ENCODE measurements around the gene XPC.
A peak's percentile ranks its signal among the peaks of the same experiment; 100 is the strongest.
"Not testable (repeated sequence)": the region's sequence is repeated elsewhere in the genome, so short reads cannot be mapped to it uniquely, and the experiment has no call there.

XPC gene

DNA sequence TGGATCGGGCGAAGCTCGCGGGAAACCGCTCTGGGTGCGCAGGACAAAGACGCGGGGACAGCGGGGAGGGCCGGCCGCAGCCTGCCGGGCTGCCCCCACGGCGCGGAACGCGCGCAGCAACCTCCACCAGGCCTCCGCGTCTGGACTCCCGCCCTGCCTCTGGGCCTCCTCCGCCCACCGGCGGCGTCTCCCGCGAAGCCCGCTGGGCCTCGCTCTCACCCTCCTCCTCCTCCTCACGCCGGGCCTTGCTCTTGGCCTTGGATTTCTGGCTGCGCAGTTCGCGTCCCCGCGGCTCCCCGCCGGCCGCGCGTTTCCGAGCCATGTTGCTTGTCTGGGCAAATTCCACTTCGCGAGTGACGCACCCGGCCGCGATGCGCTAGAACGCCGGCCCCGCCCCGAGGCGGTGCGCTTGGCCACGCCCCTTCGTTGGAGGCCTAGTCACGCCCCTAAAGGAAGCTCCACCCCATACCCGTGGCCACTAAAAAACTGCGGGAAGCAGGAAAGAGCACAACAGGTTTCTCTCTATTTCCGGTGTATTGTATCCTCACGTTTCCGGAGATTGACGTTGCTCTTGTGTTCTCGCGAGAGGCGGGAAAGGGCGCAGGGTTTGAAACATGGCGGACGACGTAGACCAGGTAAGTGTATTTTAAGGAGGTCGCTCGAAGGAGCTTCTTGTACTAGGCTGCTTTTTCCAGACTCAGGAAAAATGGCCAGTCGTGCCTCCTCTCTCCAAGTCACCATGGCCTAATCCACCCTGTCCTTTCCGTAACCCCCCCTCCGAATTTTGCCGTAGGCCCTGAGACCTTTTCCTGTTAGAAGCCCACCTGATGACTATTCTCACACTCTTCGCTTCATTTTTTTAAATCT lies at the start of gene XPC, which contains the start of gene LSM3:
Gene XPC, minus strand, starts transcription at position 355 of the 867 bp plus-strand sequence. Its CDS starts 33 bp downstream, at position 322.
Gene LSM3, plus strand, starts transcription at position 571 of the 867 bp plus-strand sequence. Its CDS starts 44 bp downstream, at position 615.
- DNase-seq (ENCODE audit: low spot score) = peak; percentile 99

DNA sequence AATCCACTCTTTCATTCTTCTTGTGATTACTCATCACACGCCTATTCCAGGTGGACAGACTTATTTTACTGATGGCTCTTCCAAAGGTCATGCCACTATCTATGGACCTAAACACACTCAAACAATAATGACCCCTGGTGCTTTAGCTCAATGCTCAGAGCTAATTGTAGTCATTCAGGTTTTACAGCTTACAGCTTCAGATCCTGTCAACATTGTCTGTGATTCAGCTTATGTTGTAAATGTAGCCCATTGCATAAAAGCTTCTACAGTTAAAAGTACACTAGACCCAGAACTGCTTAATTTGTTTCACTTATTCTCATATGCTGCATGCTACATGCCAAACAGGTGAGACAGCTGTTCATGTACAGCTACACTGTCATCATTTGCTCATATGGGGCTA lies 49.5 kb upstream of the XPC start:
- DNase-seq (ENCODE audit: low spot score) = no peak

DNA sequence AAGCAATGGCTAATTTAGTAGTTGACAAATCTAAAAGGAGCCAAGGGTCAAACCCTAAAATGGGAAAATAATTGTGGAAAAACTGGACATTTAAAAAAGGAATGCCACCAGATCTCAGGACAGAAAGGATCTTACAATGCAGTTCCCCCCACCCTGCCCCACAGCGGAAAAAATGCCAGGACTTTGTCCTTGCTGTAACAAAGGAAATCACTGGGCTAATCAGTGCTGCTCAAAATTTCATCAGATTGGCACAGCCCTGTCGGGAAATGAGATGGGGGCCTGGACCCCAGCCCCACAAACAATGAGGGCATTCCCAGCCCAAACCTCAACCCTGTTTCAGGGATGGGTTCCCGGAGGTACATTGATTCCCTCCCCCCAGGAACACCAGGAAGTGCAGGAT lies 48.0 kb upstream of the XPC start:
- DNase-seq (ENCODE audit: low spot score) = not testable (repeated sequence)

DNA sequence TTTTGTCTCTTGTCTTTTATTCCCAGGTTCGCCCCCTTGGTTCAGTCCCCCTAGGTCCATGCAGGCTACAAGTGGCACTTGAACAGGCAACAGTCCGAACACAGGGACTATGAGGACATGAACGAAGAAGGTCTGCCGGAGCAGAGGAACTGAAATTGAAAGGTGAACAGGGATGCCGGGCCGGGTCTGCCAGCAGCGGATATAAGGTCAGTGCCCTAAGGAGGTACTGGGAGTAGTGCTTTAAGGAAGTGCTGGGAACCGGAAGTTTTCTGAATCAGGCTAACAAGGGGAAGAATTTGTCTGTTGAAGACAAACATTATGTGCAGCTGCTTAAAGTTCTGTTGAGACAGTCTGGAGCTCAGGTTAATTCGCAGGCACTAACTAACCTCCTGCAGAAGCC lies 47.0 kb upstream of the XPC start:
- DNase-seq (ENCODE audit: low spot score) = no peak

DNA sequence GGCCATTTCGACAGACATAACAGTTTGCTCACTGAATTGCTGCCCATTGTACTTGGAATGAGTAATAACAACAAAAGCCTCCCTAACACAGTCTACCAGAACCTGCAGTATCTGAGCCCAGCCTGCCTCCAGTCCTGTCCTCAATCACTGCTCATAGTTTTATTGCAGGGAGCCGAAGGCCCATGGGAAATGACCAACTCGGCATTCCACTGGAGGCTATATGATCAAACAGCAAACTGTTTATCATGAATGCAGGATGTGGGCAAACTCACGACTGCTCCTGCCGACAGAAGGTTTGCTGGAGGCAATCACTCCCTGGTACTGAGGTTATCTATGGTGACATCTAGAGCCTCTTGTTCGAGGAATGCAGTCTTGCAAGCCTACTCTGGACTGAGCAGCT lies 46.5 kb upstream of the XPC start:
- no peak for DNase-seq (ENCODE audit: low spot score)

DNA sequence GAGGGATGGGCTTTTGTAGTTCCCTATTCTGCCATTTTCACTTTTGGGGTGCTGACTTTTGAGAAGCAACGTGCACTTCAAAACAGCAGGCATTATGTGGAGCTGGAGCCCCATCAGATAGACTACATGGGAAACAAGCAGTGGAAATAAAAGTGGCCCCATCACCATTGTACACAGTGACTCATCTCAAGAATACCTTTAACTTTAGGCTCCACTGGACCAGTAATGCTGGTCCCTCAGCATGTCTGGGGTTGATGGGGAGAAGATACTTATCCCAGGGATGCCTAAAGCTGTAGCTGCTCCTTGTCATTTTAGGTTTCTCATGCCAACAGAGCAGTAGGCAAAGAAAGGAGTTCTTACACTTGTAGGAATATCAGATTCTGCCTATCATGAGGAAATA lies 45.2 kb upstream of the XPC start:
- no peak for DNase-seq (ENCODE audit: low spot score)

DNA sequence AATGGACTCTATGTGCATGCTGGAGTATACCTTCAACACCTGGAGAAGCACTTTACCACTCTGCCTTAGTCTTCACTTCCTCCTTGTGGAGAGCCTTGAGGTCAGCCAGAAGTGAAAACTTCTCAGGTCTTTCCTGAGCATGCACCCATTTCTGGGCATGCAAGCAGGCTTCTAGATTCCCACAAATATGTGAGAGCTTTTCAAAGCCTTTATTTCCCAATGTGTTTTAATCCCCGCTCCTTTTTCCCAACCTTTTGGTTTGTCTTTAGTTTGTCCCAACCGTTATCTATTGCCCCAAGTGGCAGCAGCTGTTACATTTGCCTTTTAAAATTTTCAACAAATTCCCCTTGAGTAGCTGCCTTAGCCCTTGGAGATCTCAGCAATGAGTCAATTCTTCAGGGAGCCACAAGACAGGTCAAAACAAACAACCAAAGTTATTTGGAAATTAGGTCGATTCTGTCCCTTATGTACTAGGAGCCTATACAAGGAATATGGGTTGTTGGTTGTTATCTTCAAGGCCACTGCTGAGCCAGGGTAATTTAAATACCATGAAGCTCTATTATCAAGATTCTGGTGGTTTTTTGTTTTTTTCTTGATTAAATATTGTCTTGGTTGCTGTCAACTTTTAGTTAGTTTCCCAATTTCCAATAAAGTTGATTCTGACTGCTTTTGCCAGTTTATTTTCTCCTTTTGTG lies 44.6 kb upstream of the XPC start:
- DNase-seq (ENCODE audit: low spot score) = no peak

DNA sequence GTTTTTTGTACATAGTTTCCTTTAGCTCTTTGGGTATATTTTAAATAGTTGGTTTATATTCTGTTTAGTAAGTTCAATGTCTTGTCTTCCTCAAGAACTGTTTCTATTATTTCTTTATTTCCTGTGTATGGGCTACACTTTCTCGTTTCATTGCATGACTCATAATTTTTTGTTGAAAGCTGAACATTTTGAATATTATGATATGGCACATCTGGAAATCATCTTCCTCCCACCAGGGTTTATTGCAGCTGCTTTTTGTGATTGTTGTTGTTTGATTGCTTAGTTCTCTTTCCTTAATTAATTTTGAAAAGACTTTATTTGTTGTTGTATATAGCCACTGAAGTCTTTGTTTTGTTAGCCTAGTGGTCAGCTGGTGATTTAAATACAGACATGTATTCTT lies 44.1 kb upstream of the XPC start:
- no peak for DNase-seq (ENCODE audit: low spot score)

DNA sequence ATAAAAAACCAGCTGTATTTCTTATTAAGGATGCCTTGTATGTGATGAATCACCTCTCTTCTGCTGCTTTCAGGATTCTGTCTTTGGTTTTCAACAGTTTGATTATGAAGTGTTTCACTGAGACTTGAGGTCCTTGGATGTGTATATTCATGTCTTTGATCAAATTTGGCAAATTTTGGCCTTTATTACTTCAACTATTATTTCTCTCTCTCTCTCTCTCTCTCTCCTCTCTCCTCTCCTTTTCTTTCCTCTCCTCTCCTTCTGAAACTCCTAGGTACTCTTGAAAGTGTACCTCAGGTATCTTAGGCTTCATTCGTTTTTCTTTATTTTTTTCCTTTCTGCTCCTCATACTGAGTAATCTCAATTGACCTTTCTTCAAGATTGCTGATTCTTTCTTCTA lies 43.5 kb upstream of the XPC start:
- DNase-seq (ENCODE audit: low spot score) = no peak

DNA sequence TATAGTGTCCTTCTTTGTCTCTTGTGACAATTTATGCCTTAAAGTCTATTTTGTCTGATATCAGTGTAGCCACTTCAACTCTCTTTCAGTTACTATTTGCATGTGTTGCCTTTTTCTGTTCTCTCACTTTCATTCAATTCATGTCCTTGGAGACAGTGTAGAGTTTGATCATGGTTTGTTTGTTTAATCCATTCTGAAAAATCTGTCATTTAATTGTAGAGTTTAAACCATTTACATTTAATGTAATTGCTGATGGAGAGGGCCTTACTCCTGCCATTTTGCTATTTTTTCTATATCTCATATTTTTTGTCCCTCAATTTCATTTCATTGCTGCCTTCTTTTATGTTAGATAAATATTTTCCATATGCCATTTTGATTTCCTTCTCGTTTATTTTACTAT lies 42.5 kb upstream of the XPC start:
- DNase-seq (ENCODE audit: low spot score) = no peak

DNA sequence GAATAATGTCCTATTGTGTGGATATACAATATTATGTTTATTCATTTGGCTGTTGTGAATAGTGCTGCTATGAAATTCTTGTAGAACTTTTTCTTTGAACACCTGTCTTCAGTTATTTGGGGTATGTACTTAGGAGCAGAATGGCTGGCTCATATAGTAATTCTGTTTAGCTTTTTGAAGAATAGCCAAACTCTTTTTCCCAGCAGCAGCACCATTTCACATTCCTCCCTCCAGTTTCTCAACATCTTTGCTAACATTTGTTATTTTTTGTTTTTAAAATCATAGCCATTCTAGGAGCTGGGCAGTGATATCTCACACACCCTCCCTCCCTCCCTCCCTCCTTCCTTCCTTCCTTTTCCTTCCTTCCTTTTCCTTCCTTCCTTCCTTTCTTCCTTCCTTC lies 40.0 kb upstream of the XPC start:
- no peak for DNase-seq (ENCODE audit: low spot score)

DNA sequence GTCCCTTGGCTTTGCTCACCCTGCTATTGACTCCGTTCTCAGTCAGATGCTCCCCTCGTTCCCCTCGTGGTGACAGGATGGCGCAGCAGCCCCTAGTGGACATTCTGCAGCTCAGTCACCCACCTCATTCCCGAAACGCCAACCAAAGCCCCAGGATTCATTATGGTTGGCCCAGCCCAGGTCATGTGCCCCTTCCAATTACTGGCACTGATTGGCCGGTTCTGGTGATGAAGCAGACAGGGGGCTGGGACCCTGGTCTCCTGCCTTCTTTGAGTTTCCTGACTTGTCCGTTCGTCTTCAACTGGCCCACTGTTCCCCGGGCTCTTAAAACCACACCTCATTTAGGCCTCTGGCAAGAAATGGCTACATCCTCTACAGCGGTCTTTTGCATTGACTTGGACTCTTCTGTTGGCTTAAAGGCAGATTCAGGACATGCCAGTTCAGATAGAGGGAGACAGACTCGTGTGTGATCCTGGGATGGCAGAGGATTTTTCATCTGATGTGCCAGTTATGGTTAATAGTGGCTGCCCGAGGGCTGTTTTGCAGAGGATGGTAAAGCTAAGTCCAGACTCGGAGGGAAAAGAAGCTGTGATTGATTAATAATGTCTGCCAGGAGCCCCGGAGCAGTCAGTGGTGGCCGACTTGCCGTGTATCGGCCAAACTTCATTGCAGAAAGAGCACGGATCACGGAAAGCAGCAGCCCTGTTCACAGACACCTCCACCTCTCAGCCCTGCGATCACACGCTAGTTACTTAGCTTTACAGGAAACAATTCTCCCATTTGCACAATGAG lies 38.1 kb upstream of the XPC start:
- DNase-seq (ENCODE audit: low spot score) = peak; percentile 14

DNA sequence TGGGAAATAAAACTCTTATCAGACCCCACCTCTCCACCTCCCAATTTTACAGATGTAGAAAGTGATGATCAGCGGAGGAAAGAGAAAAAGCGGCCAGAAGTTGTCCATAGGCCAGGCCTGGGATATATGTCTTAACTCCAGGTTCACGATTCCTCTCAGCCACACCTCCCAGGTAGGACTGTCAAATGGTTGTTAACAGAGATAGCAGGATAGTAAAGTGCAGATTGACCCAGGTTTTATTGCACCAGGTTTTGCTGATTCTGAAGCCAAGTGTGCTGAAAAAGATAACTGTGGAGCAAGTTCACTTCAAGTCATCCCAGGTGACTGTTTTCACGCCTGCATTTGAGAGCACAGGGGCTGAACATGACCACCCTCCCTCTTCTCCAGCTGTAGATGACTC lies 36.4 kb upstream of the XPC start:
- DNase-seq (ENCODE audit: low spot score) = no peak

DNA sequence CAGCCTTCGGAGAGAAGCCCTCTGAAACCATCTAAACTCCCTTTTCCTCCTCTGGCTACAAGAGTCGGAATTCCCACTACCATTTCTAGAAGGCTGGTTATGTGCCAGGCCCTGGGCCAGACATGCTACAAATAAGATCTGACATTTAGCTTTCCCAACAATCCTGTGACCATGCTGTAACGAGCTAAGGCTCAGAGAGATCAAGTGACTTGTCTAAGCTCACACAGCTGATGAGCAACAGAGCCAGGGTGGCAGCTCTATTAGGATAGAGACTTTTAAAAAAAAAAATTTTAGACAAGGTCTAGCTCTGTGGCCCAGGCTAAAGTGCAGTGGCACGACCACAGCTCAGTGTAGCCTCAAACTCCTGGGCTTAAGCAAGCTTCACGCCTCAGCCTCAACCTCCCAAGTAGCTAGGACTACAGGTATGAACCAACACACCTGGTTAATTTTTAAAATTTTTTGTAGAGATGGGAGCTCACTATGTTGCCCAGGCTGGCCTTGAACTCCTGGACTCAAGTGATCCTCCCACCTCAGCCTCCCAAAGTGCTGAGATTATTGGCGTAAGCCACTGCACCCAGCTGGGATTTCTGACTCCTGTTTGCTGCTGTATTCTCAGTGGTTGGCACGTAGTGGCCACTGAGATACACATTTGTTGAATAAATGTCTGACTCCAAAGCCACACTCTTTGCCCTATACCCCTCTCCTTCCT lies 34.8 kb upstream of the XPC start:
- no peak for DNase-seq (ENCODE audit: low spot score)

DNA sequence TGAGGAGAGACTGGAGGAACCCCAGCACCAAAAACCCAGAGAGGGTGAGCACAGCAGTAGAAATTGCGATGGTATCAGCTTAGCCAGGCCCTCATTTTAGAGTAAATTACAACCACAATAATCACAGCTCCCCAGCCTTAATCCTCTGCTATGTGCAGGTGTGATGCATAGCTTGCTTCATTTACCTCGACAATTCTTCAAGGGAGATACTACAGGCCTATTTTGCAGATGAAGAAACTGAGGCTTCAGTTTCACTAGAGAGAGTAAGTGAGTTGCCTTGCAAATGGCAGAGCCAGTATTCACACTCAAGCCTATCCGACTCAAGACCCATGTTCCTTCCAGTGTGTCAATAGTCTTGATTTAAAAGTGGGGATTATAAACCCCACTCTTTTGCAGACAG lies 33.6 kb upstream of the XPC start:
- DNase-seq (ENCODE audit: low spot score) = no peak

DNA sequence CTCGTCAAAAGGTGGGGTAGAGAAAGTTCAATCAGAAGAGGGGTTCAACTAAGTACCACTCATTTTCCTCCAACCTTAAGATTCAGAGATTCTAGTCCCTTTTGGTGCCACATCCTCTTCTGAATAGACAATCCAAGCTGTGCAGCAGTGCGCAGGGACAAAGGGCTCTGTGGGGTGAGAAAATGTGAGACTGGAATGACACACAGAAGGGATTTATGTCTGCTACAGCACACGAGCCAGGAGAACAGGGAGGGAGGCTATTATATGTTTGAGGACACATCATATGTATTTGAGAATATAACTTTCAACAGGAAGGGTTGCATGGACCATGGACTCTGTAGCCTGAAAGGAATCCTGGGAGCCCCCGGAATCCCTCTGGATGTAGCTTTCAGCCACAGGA lies 33.2 kb upstream of the XPC start:
- DNase-seq (ENCODE audit: low spot score) = no peak

DNA sequence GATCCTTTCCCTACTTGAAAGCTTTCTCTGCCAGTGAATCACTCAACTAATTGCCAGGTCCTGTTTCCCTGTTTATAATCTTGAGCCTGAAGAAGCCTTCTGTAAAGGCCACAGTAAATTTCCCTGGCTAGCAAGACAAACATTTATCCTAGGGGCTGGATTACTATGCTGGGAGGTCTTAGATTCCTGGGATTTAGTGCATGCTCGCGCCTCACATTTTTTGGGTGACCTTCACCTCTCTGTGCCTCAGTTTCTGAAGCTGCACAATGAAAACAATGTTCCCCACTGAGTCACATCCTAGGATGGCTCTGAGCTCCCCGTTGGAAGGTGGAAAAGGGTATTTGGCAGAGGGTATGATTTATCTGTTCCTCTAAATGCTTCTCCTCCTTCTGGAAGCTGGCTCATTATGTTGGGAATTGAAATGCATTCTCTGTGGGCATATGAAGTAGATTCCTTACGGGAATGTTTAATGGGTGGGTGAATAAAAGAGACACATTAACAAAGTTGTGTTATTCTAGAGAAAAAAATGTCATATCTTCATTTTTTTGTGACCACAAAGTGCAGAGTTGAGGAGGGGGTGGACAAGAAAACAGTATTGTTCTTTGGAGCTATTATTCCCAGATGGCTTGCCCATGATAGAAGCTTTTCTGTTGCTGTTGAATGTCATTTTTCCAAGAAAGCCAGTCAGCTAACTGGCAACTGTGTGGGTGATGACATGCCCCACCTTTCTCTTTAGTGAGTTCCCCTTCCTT lies 32.6 kb upstream of the XPC start:
- DNase-seq (ENCODE audit: low spot score) = no peak

DNA sequence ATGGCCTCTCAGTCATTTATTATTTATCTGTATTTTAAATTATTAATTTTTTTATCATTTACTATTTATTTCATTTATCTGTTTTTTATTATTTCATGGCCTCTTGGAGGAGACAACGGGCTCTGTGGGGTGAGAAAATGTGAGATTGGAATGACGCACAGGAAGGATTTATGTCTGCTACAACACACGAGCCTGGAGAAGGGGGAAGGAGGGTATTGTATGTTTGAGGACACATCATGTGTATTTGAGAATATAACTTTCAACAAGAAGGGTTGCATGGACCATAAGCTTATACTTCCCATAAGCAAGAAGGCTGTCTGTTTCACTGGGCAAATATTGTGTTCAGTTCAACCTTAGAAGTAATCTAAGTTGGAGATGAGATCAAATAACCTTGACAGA lies 31.9 kb upstream of the XPC start:
- DNase-seq (ENCODE audit: low spot score) = no peak

DNA sequence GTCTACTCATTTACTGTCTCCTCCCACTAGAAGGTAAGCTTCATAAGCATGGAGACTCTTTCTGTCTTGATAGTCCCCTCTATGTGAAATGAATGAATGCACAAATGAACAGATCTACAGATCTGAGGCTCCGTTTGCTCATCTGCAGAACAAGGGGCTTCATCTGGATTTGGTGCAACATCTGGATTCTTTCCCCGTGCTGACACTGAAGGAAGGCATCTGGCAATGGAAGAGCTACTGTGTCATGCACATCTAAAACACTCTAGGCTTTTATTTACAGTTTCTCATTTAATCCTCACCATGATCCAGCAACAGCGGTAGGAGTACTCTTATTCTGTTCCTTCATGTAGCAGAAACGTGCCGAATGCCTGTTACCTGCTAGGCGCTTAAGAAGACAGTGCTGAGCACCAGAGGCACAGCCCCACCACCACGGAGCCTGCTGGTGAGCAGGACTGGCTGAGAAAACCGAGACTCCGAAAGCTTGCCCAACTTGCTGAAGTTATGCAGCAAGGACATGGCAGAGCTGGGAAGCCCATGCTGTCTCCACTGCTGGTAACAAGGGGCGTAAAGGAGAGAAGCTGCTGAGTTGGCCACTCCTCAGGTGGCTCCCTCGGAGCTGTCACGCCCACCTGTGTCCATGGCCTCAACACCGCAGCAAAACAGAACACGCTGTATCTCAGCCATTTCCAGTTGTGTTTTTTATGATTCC lies 31.3 kb upstream of the XPC start:
- DNase-seq (ENCODE audit: low spot score) = no peak

DNA sequence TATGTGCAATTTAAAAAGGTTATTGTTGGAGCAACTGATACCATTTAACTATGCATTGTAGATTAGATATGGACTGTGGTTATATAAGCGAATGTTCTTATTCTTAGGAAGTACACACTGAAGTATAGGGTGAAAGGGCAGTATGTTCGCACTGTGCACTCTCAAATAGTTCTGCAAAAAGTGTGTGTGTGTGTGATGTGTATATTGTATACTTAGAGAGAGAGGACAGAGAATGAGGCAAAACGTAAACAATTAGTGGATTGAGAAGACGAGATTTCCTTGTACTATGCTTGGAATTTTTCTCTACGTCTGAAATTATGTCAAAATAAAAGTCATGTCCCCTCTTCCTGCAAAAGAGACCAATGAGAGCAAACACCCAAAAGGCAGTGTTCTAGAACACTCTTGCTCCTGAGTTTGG lies 30.6 kb upstream of the XPC start:
- no peak for DNase-seq (ENCODE audit: low spot score)

DNA sequence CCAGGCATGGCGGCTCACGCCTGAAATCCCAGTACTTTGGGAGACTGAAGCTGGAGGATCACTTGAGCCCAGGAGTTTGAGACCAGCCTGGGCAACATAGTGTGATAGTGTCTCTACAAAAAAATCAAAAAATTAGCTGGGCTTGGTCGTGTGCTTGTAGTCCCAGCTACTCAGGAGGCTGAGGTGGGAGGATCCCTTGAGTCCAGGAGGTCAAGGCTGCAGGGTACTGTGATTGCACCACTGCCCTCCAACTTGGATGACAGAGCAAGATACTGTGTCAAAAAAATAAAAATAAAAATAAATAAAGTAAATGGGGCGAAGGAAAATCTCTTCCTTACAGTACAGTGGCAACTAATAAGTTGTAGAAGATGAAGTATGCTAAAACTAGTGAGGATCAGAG lies 29.8 kb upstream of the XPC start:
- no peak for DNase-seq (ENCODE audit: low spot score)

All from CD4-positive, alpha-beta T cell treated with Interleukin-2 at 100 ng/mL for 4 hours (primary cell).